Glomerular visceral epithelial cell (primary cell): ENCODE data around the gene DYNLRB1.
A peak's percentile ranks its signal among the peaks of the same experiment; 100 is the strongest.

ENCODE experiments used
- DNase-seq: peaks from one replicate; pipeline ENCODE4 v3.0.0-alpha.2; 2016; ENCODE audit errors: extremely low spot score

DYNLRB1 gene

DNA sequence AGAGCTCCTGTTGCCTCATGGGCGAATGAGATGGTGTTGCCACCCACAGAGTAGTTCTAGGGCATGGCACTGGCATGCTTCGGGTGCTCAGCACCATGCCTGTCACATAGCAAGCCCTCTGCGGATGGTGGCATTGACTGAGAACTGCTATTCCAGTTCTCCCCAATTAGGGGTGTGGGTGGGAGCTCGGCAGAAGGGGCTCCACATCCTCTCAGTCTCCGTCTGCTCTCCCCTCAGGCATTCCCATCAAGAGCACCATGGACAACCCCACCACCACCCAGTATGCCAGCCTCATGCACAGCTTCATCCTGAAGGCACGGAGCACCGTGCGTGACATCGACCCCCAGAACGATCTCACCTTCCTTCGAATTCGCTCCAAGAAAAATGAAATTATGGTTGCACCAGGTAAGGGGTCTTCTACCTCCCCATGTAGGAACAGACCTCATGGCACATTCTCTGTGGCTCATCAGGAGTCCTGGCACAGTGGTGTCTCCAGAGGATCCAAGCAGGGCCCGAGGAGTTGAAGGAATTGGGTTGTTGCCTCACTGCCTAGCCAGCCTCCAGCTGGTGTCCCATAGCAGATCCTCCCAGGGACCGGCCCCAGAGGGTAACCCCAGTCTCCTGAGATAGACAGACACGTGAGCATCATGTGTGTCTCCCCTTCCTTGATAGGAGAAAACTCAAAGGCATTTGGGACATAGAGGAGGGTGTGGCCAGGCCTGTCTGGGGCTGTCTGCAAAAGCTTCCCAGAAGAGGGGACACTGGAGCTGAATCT, 18.4 kb downstream of the DYNLRB1 start:
- DNase-seq, result no peak

GRCh38 chr20:34535301-34535840, 19.1 kb downstream of the DYNLRB1 start:
- DNase-seq, result no peak

- no peak for DNase-seq
Observed at GRCh38 chr20:34535857-34536256, 19.6 kb downstream of the DYNLRB1 start.

GRCh38 chr20:34536798-34537394, 20.7 kb downstream of the DYNLRB1 start:
- no peak for DNase-seq

DNA sequence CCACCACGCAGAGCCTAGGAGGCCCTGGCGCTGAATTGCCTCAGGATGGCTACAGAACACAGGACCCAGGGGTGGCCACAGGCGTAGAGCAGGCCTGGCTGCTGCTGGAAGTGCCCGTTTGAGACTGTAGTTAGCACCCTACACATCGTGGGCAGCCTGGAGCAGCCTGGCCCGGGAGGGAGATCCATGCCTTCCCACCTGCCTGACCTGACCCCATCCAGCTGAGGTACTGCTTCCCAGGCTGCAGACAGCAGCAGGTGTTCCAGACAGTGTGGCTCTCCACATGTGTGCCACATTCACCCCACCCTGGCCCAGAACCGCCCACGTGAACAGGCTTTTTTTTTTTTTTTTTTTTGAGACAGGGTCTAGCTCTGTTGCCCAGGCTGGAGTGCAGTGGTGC, 21.4 kb downstream of the DYNLRB1 start:
- DNase-seq, result no peak

DNA sequence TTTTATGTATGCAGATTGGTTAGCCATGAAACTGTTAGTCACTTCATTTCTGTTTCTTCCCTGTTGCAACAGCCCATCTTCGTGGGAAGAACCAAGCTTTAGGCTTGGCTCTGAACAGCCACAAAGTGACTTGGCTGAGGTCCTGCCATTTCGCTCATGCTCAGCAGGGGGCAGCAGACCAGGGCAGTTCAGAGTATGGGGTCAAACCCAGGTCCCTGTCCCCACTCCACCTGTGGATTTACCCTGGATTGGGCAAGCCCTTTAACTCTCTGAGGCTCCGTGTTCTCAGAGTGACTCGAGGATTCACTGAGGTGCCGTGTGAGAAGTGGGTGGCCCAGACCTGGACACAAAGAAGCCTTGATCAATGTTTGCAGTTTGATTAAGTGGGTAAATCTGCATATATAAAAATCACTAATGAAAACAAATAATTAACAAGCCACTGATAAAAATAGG, 22.5 kb downstream of the DYNLRB1 start:
- peak; percentile 40 for DNase-seq

DNA sequence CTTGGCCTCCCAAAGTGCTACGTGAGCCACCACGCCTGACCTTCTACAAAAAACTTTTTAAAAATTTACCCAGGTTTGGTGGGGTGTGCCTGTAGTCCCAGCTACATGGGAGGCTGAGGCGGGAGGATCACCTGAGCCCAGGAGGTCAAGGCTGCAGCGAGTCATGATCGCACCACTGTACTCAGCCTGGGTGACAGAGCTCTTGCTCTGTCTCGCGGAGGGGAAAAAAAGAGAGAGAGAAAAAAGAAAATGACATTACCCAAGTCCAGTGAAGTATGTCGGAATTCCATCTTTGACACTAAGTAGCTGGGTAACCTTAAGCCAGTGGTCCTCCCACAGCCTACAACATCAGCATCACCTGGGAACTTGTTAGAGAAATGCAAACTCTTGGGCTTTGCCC, 23.5 kb downstream of the DYNLRB1 start:
- DNase-seq, result no peak

DNA sequence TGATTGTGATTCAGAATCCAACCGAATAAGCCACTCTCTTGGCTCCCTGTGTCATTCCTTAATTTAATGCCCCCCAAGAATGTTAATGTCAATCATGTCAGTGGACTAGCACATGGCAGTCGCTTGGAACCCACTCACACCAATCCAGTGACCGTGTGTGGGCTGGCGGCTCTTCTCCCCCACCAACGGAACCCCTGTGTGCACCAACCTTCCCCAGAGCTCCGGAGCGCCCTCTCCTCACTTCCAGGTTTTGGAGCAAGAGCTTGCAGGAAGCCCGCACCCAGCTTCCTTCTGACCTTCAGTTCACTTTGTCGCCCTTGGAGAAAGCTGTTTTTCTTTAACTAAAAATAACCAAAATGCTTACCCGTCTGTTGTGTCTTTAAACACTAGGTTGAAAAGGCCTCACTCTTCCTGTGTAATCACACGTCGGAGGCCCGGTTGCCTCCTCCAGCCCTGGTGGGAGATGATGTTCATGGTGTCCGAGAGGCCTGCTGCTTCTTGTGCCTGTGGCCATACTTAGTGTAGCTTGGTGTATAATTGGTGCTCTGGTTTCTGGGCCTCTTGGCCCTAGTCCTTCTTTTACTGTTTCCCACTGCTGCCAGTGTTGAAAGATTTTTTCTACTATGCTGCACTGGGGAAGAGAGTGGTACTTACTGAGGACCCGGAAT, 24.5 kb downstream of the DYNLRB1 start:
- DNase-seq, result no peak

GRCh38 chr20:34541264-34541901, 25.2 kb downstream of the DYNLRB1 start:
- DNase-seq, result no peak

- DNase-seq, result no peak
Observed at GRCh38 chr20:34541917-34542316, 25.7 kb downstream of the DYNLRB1 start.

- no peak for DNase-seq
Observed at GRCh38 chr20:34542439-34542838, 26.2 kb downstream of the DYNLRB1 start.

DNA sequence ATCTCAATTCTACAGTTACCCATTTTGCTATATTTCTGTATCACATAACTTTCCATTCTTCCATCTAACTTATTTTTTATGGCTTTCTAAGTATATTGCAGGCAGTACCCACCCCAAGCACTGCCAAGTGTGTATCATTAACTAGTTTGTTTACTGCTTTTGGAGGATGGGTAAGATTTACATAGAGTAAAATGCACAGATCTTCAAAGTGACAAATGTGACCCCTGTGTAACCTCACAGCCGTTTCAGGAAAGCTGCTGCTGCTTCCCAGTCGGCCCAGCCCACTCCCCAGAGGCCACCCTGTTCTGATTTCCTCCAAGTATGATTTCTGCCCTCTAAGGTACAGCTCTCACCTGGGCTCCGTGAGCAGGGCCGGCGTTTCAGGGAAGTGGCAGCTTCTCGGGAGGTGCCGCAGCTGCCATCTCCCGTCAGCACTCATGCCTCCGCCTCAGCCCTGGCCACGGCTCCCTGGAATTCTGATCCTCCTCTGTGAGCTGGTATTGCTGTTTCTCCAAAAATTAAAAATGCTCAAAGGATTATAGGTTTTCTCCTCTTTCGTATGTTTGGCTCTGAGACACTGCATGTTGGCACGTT, 27.3 kb downstream of the DYNLRB1 start:
- no peak for DNase-seq

- no peak for DNase-seq
Observed at GRCh38 chr20:34544109-34544796, 28.0 kb downstream of the DYNLRB1 start.

- DNase-seq, result no peak
Observed at GRCh38 chr20:34546751-34547181, 30.5 kb downstream of the DYNLRB1 start.

- no peak for DNase-seq
Observed at GRCh38 chr20:34547844-34548613, 31.8 kb downstream of the DYNLRB1 start.

- DNase-seq, result no peak
Observed at GRCh38 chr20:34549291-34549928, 33.2 kb downstream of the DYNLRB1 start.

GRCh38 chr20:34549929-34550305, 33.7 kb downstream of the DYNLRB1 start:
- DNase-seq, result no peak

GRCh38 chr20:34552569-34552968, 36.3 kb downstream of the DYNLRB1 start:
- no peak for DNase-seq

DNA sequence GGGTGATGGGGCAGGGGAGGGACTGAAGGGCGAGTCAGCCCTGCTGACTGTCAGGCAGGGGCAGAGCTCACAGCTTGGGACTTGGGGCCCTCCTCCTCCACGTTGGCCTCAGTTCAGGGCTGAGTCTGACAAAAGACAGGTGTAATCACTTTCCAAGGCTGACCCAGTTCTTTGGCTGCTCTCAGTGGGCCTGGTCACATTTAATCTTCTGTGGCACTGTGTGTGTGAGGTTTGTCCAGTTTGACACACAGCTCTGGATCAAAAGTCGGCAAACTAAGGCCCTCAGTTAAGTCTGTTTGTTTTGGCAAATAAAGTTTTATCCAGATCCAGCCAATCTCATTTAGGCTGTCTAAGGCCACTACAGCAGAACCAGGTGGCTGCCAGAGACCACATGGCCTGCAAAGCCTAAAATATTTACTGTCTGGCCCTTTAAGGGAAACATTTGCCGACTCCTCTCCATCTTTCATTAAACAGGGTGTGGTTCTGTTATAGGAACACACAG, 37.2 kb downstream of the DYNLRB1 start:
- no peak for DNase-seq

DNA sequence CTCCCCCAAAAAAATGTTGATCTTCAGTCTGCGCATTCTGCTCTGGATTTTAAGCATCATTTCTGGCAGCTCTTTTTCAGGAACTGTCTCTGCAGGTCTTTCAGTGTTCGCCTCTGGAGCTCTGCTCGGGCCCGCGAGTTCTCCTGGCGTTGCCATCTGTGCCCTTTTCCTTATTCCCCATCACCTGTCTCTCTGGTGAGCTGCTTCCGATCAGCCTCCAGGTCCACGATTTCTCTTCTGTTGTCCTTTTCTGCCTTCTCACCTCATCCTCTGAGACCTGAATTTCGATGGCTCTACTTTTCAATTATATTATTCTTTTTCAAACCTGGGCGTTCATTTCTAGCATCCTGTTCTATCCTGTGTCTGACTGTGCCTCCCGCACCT, 41.7 kb downstream of the DYNLRB1 start:
- no peak for DNase-seq
